Ishikawa (cell line): ENCODE results near the gene EYS.
A peak's percentile ranks its signal among the peaks of the same experiment; 100 is the strongest.

Experiments
- CEBPB ChIP-seq: IDR thresholded peaks from 2 replicates; pipeline ENCODE4 v1.6.1; 2012
- CREB1 ChIP-seq: IDR thresholded peaks from 2 replicates; pipeline ENCODE4 v1.6.1; 2012; ENCODE audit warnings: low read depth
- EGR1 ChIP-seq: IDR thresholded peaks from 2 replicates; pipeline ENCODE4 v1.6.1; 2012
- EP300 ChIP-seq: IDR thresholded peaks from 2 replicates; pipeline ENCODE4 v1.6.1; 2012; ENCODE audit warnings: borderline replicate concordance
- FOXM1 ChIP-seq: IDR thresholded peaks from 2 replicates; pipeline ENCODE4 v1.6.1; 2012; ENCODE audit warnings: low read depth, borderline replicate concordance
- MAX ChIP-seq: IDR thresholded peaks from 2 replicates; pipeline ENCODE4 v1.6.1; 2012
- NFIC ChIP-seq: IDR thresholded peaks from 2 replicates; pipeline ENCODE4 v1.6.1; 2012
- RAD21 ChIP-seq: IDR thresholded peaks from 2 replicates; pipeline ENCODE4 v1.6.1; 2012; ENCODE audit warnings: low read depth
- REST ChIP-seq: IDR thresholded peaks from 2 replicates; pipeline ENCODE4 v1.6.1; 2012; ENCODE audit warnings: low read depth, mild to moderate bottlenecking
- TAF1 ChIP-seq: IDR thresholded peaks from 2 replicates; pipeline ENCODE4 v1.6.1; 2012; ENCODE audit warnings: low read depth, mild to moderate bottlenecking
- TCF12 ChIP-seq: IDR thresholded peaks from 2 replicates; pipeline ENCODE4 v1.6.1; 2012; ENCODE audit warnings: low read depth
- TEAD4 ChIP-seq: IDR thresholded peaks from 2 replicates; pipeline ENCODE4 v1.6.1; 2012
- USF1 ChIP-seq: IDR thresholded peaks from 2 replicates; pipeline ENCODE4 v1.6.1; 2012
- YY1 ChIP-seq: IDR thresholded peaks from 2 replicates; pipeline ENCODE4 v1.6.1; 2012; ENCODE audit warnings: low read depth
- ZBTB7A ChIP-seq: IDR thresholded peaks from 2 replicates; pipeline ENCODE4 v1.6.1; 2012; ENCODE audit warnings: low read depth

Gene EYS

GRCh38 chr6:63817492-63818050 lies 1889.5 kb downstream of the EYS start:
- TF ChIP-seq FOXM1 (no peak), RAD21 (no peak), TEAD4 (no peak), REST (no peak), NFIC (no peak), EP300 (no peak), USF1 (no peak), ZBTB7A (no peak), CREB1 (no peak), YY1 (no peak)

GRCh38 chr6:63816982-63817436 lies 1890.0 kb downstream of the EYS start:
- TF ChIP-seq RAD21 (peak; percentile 29), NFIC (no peak)

- TF ChIP-seq RAD21 = no peak
- no peak for TF ChIP-seq ZBTB7A
- TF ChIP-seq REST = no peak
- no peak for TF ChIP-seq TCF12
- no peak for TF ChIP-seq EGR1
- TF ChIP-seq YY1 = no peak
- no peak for TF ChIP-seq CREB1
- TF ChIP-seq CEBPB = no peak
- TF ChIP-seq TEAD4 = no peak
- TF ChIP-seq NFIC = no peak
- no peak for TF ChIP-seq TAF1
- TF ChIP-seq USF1 = no peak
- no peak for TF ChIP-seq MAX
- no peak for TF ChIP-seq EP300
- TF ChIP-seq FOXM1 = no peak
Observed at GRCh38 chr6:63816401-63816981, 1890.5 kb downstream of the EYS start.

GRCh38 chr6:63814459-63814858 lies 1892.6 kb downstream of the EYS start:
- TF ChIP-seq TAF1 = no peak

GRCh38 chr6:63813566-63814120 lies 1893.4 kb downstream of the EYS start:
- TF ChIP-seq FOXM1 (no peak), NFIC (no peak), REST (no peak), YY1 (no peak), ZBTB7A (no peak), MAX (no peak)
